HG03354 (cell line): Measurements from ENCODE around the gene NRG3.
"Not testable (repeated sequence)": the region's sequence is repeated elsewhere in the genome, so short reads cannot be mapped to it uniquely, and the experiment has no call there.

Source experiments
- ATAC-seq: cut with Tn5 transposase; IDR thresholded peaks from one replicate; pipeline ENCODE4 v1.9.1; 2021; ENCODE audit warnings: mild to moderate bottlenecking; ENCODE audit not compliant: unreplicated experiment, poor library complexity, severe bottlenecking

Gene NRG3

GRCh38 chr10:82969405-82969804 lies 1094.4 kb downstream of the NRG3 start:
- ATAC-seq = no peak

GRCh38 chr10:82980321-82980720 lies 1105.3 kb downstream of the NRG3 start:
- ATAC-seq = no peak

- ATAC-seq = no peak
Measured at GRCh38 chr10:82981137-82981723, 1106.2 kb downstream of the NRG3 start.

- no peak for ATAC-seq
Measured at GRCh38 chr10:82982110-82982608, 1107.2 kb downstream of the NRG3 start.

GRCh38 chr10:82986216-82986615 lies 1111.2 kb downstream of the NRG3 start:
- no peak for ATAC-seq

GRCh38 chr10:83006479-83006878 lies 1131.5 kb downstream of the NRG3 start:
- ATAC-seq = not testable (repeated sequence)

GRCh38 chr10:83007510-83007909 lies 1132.5 kb downstream of the NRG3 start:
- ATAC-seq = no peak

GRCh38 chr10:83012866-83013265 lies 1137.9 kb downstream of the NRG3 start:
- no peak for ATAC-seq

- no peak for ATAC-seq
Measured at GRCh38 chr10:83017076-83017867, 1142.3 kb downstream of the NRG3 start.

GRCh38 chr10:83023662-83024061 lies 1148.7 kb downstream of the NRG3 start:
- no peak for ATAC-seq
